ENCODE results near the gene TTLL6.
A peak's percentile ranks its signal among the peaks of the same experiment; 100 is the strongest.
"Not testable (repeated sequence)": the region's sequence is repeated elsewhere in the genome, so short reads cannot be mapped to it uniquely, and the experiment has no call there.

Gene TTLL6

DNA sequence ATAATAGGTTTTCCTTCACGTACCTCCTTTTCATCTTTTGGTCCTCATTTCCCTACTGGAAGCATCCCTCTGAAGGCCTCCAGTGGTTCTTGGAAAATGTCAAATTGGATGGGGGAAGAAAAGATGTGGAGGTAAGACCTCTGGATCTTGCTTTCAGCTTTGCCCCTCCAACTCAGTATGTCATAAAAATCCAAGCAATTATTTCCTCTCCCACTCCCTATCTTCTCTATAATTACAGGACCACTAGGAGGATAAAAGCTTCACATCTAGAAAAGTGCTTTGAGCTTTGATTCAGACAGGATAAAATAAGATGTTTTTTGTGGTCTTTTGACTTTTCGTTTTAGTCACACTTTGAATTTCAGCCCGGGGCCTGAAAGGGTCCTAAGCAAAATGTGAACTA, 1.7 kb downstream of the TTLL6 start:
- no peak for DNase-seq (ENCODE audit: low spot score)

DNA sequence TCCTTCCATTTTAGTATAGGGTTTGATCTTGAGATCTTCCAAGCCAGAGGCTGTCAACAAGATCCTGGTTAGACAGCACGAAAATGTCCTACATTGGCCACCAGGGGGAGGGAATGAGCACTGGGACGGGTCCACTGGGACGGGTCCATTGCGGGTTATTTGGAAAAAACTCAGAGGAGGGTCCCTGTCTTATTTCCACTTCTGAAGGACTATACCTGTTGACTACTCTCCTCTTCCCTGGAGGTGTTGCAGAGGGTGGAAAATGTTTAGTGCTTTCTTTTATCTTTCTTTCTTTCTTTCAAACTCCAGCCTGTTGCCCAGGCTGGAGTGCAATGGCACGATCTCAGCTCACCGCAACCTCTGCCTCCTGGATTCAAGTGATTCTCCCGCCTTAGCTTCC, 2.5 kb downstream of the TTLL6 start:
- no peak for DNase-seq (ENCODE audit: low spot score)

DNA sequence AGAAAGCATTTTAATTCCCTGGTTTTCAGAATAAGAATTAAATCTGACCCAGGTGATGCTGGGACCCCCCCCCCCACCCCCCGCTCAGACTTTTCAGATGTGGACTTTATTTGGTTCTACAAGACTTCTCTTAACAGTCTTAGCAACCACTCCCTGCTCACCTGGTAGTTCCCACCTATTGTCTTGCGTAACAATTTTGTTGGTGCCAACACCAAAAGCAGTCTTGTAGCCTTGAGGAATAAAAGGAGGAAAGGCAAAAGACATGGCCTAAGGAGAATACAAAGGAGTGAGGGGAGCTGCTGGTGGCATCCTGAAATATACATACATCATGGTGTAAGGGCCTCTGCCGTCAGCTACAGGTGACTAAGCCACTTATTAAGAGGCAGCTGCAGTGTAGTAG, 5.0 kb downstream of the TTLL6 start:
- DNase-seq (ENCODE audit: low spot score), result no peak

DNA sequence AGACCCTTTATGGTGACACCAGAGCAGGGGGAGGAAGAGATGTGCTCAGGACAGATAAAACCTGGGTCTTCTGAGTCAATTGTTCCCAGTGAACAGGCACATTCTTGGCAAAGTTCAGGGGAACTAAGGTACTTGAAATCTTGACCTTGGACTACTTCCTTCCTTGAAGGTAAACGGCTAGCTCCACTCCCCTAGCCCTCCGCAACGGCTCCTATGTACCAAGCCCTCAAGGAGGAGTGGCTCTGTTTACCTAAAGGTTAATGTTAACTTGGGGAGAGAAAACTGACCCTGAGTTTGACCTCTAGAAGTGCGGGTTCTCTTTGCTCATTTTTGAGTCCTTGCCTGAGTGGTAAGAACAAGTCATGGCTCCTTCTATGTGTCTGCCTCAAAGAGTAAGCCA, 7.8 kb downstream of the TTLL6 start:
- DNase-seq (ENCODE audit: low spot score), result no peak

DNA sequence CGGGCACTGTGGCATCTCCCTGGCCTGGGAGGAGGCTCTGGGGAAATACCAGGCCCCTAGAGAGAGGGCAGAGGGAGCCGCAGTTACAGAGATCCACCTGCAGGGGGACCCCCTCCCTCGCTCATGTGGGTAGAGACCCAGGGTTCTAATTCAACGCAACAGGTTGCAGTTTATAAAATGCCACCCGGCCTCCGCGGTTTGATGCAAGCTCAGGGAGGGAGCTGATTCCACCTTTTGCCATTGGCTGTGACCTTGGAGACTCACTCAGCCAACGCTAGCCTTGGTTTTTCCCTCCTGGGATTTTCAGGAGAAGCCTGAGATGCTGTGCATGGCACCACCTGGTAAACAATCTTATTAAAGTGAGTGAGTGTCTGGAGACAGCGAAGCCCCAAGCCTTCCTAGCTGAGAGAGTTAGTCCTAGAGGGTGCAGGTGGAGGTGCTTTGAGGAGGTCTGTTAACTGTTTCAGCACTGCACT, 12.1 kb downstream of the TTLL6 start:
- peak; percentile 17 for DNase-seq (ENCODE audit: low spot score)

DNA sequence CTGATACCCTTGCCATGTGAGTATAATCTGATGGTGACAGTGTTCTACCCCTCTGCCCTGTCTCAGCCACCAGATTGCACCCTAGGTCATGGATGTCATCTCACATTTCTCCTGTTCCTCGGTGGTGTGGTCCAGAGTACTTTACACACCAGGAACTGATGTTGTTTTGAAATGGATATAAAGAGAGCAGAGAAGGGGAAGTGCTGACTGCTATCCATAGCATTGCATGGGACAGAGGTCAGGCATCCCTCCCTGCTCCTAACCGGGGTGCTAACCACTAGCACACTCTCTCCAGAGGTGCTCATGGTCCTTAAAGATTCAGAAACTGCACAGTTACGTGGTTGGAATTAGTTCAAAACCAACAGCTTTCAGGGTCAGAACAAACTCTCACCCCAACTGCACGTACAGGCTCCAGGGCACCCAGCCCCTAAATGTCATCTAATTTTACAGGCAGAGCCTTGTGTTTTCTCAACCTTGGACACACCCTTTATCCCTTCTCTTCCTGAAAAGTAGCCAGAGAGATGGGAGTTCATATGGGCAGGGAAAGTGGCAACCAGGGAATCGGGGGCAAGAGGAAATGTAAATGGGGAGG, 16.3 kb downstream of the TTLL6 start:
- DNase-seq (ENCODE audit: low spot score), result no peak

DNA sequence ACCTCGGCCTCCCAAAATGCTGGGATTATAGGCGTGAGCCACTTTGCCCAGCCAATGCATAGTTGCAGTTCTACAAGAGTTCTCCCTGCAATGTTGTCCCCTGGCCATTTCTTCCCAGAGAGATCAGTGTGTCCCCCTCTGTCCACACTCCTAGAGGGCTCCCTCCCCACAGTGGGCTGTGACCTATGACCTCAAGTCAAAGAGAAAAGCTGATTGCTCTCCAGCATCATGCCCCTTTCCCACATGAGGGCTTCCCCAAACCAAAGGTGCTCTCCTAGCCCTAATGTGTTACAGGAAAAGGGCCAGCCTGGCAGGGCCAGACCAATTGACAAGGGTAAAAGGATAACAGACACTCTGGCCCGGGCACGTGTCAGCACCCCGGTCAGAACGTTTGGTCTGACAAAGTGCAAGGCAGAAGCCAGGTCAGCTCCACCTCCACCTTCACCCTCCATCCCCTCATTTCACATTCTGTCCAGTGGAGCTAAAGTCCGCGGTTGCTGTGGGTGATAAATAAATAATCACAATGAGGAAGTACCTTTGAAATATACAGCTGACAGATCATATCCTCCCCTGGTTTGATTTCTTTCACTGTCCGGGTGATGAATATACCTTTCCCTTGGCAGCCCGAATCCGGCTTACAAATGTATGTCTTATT, 17.8 kb downstream of the TTLL6 start:
- DNase-seq (ENCODE audit: low spot score), result no peak

DNA sequence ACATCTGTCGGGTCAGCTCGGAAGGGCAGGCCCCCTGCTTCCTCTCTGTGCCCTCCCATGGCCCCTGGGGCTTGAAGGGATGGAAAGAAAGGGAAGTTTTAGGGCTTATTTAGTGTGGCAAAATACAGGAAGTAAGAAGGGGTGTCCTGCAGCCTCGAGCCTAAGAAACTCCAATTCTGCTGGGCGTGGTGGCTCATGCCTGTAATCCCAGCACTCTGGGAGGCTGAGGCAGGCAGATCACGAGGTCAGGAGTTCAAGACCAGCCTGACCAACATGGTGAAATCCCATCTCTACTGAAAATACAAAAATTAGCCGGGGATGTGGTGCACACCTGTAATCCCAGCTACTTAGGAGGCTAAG, 20.9 kb downstream of the TTLL6 start:
- not testable (repeated sequence) for DNase-seq (ENCODE audit: low spot score)

DNA sequence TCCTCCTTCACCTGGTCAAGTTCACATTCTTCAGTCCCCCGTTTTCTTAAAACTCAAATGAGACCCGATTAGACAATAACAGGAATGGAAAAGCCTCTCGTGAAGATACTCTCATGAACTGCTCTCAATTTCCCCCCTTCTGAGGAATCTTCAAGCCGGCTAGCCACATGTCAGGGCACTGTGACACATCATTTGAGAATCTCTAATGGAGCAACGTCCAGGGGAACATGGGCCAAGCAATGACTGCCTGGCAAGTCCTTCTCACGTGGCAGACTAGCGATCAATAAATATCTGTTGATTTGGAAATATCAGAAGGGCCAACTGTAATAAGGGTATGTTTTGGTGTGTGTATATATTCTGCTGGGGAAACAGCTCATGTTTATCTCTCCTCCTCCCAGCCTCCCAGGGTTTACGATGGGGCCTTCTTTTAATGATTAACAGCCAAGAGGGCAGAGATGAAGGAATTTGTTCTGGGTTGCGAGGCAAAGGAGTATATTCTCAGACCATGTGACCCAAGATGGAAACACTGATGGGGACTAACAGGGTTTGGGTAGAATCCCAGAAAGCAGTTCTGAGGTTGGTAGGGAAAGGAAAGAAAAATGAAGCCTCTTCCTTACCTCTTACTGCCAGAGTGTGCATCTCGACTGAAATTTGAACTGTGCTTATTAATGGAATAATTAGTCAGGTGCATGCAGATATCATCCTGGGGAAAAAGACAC, 21.4 kb downstream of the TTLL6 start:
- DNase-seq (ENCODE audit: low spot score), result no peak

DNA sequence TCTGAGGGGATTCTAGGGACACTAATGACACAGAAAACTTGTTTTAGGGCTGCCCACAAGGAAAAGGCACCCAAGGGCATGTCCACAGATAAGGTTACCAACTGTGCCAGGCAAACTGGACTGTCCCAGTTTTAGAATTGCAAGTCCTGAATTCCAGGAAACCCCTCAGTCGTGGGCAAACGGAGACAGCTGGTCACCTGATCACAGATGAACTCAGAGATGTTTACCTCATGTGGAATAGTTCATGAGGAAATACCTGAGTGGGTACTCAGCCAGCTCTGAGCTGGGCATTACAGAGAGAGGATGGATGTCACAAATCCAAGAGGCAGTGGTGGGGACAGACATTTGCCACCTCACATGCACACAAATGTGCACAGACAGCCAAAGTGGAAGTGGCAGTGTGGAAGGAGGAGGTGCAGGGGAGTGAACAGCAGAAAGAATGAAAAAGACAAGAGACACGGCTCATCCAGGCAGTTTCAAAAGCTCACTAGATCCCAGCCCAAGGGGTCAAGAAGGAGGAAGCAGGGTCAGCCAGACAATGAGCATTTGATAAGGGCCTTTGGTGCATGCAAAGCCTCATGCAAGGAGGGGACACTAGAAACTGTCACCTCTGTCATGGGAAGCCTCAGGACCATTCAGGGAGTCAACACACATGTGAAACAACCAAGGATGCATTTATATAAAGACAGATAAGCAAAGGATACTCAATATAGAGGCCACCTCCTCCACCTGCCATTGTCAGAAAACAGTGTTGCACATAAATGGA, 24.8 kb downstream of the TTLL6 start:
- DNase-seq (ENCODE audit: low spot score), result no peak

DNA sequence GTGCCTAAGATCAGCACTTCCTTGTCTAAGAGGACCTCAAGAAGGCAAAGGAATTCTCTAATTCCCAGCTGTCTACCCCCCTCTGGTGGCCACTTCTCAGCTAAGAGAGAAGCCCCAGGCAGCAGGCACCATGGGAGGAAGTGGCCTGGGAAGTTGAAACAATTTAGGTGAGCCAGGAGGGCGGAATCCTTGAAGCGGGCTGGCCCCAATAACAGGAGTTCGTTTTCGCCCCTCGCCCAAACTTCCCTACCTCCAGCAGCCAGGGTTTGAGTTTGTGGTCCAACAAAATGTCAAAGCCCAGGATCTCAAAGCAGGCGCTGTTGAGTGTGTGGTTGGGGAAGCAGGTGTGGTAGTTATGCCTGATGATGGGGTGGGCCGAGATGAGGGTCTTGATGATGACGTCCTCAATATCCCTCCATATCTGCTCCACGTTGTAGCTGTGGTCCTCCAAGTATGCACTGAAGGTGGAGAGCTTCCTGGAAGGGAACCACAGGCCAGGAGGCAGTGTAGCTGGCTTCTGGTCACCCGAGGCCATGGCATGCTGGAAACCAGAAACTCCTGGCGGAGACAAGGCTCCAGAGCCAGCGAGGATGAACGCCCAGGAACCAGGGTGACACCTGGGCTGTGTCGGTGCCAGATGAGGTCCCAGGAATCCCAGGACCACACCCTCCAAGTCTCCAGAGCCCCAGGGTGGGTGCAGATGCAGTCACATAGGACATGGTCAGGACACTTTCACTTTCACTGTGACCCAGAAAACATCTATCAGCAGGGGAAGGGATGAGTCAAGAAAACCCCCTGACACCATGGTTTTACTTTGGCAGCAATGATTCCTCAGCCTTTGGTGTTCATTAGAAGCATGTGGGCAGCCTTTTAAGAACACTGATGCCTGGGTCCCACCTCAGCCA, 25.6 kb downstream of the TTLL6 start:
- DNase-seq (ENCODE audit: low spot score), result peak; percentile 22

DNA sequence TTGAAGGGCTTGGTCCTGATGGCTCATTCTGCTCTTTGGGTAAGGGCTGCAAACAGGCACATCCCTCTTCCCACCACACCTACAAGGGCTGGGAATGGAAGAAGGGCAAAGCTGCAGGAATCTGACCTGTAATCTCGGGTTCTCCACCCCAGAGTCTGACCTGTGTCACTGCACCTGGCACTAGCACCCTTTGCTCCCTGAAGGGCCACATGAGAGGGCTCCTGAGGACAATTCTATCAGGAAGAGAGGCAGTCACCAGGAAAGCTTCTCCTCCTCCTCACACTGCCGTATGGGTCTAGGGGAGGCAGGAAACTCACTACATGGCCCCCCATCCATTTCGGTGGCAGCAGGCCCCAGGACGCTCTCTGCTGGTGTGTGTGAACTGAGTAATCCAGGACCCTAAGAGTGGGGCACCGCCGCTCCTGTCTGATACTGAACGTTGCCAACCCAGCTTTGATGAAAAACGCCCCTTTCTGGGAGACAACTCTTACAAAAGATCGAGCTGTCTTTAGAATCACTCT, 26.4 kb downstream of the TTLL6 start:
- no peak for DNase-seq (ENCODE audit: low spot score)

DNA sequence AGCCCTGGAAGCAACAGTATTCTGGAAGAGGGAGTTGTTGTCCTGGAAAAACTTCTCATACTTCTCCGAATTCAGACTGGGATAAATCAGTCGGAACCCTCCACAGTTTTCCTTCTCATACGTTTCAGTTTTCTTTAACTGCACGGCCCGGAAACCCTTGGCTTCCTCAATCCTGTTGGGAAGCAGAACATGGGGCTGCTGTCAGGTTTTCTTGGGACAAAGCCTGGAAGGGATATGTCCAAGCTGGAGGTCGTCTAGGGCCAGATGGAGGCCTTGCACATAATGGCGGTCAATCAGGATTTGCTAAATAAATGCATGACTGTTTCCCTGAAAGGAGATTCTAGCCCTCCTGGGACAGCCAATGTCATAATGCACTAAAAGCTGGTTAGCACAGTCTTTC, 29.2 kb downstream of the TTLL6 start:
- DNase-seq (ENCODE audit: low spot score), result no peak

DNA sequence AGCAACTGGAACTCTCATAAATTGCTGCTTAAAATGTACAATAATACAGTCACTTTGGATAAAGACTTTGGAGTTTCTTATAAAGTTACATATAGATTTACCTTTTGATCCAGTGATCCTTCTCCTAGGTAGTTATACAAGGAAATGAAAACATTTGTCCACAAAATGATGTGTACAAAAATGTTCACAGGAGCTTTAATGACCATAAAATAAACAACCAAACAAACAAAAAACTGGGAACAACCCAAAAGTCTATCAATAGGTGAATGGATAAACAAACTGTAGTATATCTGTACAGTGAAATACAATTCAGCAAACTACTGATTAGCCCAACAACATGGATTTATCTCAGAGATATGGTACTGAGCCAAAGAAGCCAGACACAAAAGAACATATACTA, 37.6 kb downstream of the TTLL6 start:
- DNase-seq (ENCODE audit: low spot score), result no peak

DNA sequence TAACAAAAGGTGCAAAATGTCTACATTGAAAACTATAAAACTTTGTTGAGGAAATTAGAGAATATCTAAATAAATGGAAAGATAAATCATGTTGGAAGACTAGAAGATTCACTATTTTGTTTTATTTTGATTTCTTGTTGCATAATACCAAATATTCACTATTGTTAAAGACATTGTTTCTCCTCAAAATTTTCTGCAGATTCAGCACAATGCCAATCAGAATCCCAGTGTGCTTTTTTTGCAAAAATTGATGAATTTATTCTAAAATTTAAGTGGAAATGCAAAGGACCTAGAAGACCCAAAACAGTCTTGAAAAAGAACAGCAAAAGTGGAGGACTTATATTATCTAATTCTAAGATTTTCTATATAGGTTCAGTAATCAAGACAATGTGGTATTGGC, 40.4 kb downstream of the TTLL6 start:
- no peak for DNase-seq (ENCODE audit: low spot score)

DNA sequence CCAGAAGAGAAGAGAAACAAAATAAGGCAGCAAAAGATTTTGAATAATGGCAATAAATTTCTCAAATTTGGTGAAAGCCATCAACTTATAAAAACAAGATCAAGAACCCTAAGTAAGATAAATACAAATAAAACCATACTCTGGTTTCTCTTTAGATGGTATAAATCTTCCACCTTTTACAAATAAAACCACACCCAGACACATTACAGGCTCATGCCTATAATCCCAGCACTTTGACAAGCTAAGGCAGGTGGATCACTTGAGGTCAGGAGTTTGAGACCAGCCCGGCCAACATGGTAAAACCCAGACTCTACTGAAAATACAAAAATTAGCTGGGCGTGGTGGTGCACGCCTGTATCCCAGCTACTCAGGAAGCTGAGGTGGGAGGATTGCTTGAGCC, 43.8 kb downstream of the TTLL6 start:
- DNase-seq (ENCODE audit: low spot score), result no peak

DNA sequence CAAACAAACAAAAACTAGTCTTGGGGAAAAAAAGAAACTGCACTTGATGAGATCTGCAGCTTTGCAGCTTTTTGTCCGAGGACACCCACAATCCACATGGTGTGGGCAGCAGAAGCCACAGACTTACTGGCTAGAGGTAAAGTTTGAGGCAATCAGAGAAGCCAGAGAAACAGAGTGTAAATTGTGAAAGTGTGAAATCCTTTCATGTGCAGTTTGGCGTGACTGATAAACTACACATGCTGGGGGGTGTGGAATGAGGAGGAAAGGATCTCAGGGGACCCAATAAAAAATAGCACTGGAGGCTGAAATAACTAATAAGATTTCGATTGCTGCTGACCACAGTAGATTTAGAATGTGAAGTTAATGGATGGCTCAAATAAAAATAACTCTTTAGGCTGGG, 46.1 kb downstream of the TTLL6 start:
- no peak for DNase-seq (ENCODE audit: low spot score)

DNA sequence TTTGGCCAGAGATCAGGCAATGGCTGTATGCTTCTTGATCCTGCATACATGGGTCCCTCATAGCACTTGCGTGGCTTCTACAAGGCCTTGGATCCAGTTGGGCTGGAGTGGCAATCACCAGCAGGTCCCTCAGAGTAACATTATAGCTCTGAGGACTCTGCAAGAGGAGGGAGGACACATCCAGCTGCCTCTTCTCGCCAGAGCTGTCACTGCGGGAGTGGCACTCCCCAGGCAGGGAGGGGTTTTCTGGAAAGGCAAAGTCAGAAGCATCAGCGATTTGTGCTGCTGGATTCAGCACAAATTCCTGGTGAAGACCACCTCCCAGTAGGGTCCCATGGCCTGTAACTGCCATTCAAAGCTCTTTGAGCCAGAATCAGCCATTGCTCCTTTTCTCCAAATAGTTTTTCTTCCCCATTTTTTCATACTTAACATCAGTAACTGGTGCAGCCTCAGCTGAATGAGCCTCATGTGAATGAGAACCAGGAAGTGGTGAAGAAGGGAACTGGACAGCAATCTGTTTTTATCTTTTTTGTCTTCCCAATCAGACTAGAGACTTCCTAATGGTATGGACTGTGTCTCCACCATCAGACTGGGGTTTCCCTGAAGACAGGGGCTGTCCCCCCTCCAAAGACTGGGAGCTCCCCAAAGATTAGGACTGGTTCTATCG, 47.9 kb downstream of the TTLL6 start:
- peak; percentile 7 for DNase-seq (ENCODE audit: low spot score)

DNA sequence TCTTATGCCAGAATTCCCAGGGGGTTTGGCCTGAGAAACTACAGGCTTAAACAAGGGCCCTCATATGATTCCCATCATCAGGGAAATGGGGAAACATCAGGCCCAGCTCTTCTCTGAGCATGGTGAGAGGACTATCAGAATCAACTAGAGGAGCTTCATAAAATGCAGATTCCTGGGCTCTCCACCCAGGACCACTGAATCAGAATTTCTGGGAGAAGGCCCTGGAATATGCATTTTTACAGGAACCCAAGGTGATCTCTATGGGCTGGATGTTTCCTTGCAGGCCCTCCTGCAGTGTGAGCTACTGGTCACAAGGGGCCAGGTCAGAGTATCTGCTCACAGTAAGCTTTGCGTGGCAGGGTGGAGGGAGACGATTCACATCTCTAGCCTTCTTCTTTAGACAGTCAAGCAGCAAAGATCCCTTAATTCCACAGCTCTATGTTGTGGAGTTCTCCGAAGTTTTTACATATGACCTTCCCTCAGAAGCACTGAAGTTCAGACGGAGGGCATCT, 49.7 kb downstream of the TTLL6 start:
- DNase-seq (ENCODE audit: low spot score), result no peak

DNA sequence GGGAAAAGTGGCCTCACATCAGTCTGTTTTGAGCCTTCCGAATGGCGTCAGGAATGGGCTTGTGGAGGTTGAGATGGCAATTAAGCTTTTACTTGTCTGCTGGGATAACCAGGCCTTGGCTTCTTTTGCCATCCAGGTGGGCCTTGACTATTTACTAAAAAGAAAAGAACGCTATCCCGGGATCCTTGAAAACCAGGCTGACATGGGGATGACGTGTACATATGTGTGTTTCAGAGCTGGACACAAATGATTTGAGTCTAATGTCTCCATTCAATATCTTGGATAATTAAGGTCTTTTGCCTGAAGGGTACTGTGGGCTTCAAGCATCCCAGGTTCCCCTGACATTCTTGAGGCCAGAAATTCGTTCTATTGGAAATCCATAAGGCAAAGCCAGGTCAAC, 55.9 kb downstream of the TTLL6 start:
- DNase-seq (ENCODE audit: low spot score), result no peak

DNA sequence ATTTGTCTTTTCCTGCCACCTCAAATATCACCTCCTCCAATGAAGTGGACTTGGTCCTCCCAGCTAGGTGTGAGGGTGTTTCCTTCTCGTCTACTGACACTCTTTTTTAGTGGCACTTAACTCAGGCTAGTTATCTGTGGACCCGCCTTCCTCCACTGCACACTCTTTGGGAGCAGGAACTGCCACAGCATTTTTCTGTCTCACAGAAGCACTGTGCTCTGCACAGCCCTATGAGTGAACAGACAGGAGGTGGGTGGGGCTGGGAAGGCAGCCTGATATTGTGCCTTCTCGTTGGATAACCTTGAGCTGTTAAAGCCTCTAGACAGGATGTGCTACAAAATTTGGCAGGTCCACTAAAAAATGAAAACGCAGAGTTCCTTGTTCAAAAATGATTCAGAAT, 56.6 kb downstream of the TTLL6 start:
- no peak for DNase-seq (ENCODE audit: low spot score)

Data from putamen (tissue), 1 donor.